HG02571 (cell line): Measurements from ENCODE around the gene GDI1.
A peak's percentile ranks its signal among the peaks of the same experiment; 100 is the strongest.
"Not testable (repeated sequence)": the region's sequence is repeated elsewhere in the genome, so short reads cannot be mapped to it uniquely, and the experiment has no call there.

Experiments used
- ATAC-seq: cut with Tn5 transposase; IDR thresholded peaks from one replicate; pipeline ENCODE4 v1.9.1; 2021; ENCODE audit warnings: mild to moderate bottlenecking, moderate library complexity; ENCODE audit not compliant: unreplicated experiment

Gene GDI1

GRCh38 chrX:154436983-154437752, at the start of gene GDI1:
GDI1 (plus strand) TSS chrX:154437154; CDS start chrX:154437255, 101 bp downstream.
- no peak for ATAC-seq

GRCh38 chrX:154388094-154388493, 48.9 kb upstream of the GDI1 start:
- ATAC-seq = peak; percentile 30

GRCh38 chrX:154388649-154389048, 48.3 kb upstream of the GDI1 start:
- peak; percentile 17 for ATAC-seq

- peak; percentile 58 for ATAC-seq
These were observed 46.9 kb upstream of the GDI1 start for GRCh38 chrX:154389812-154390747.

- ATAC-seq = not testable (repeated sequence)
These were observed 40.6 kb upstream of the GDI1 start for GRCh38 chrX:154396363-154396762.

GRCh38 chrX:154396973-154397887, 39.7 kb upstream of the GDI1 start:
- peak; percentile 63 for ATAC-seq

GRCh38 chrX:154397888-154398667, 38.9 kb upstream of the GDI1 start, which contains the start of gene RPL10:
RPL10 (plus strand) TSS chrX:154398377; CDS start chrX:154398520, 143 bp downstream.
- peak; percentile 70 for ATAC-seq

- no peak for ATAC-seq
These were observed 38.1 kb upstream of the GDI1 start for GRCh38 chrX:154398668-154399526.

GRCh38 chrX:154399527-154400368, 37.2 kb upstream of the GDI1 start:
- ATAC-seq = no peak

GRCh38 chrX:154400369-154400817, 36.6 kb upstream of the GDI1 start:
- ATAC-seq = not testable (repeated sequence)

GRCh38 chrX:154401045-154401799, 35.7 kb upstream of the GDI1 start:
- no peak for ATAC-seq

- no peak for ATAC-seq
These were observed 34.9 kb upstream of the GDI1 start for GRCh38 chrX:154401918-154402621.

GRCh38 chrX:154402622-154403127, 34.3 kb upstream of the GDI1 start:
- ATAC-seq = no peak

GRCh38 chrX:154403192-154403591, 33.8 kb upstream of the GDI1 start:
- no peak for ATAC-seq

GRCh38 chrX:154403858-154404257, 33.1 kb upstream of the GDI1 start:
- no peak for ATAC-seq

- no peak for ATAC-seq
These were observed 32.2 kb upstream of the GDI1 start for GRCh38 chrX:154404625-154405192.
